Gastroesophageal sphincter (tissue), 3 donors: ENCODE data around the gene ERH.

ENCODE experiments used
- CTCF ChIP-seq, 4 experiments: fragments of 200-600 bp in 2 of 4; fragments of 450-650 bp in 2 of 4; sonication (generic) in 1 of 4; IDR thresholded peaks; one replicate each; pipeline ENCODE4 v1.5.1; 2017 to 2019; ENCODE audit warnings: antibody characterized with exemption in 4 of 4, mild to moderate bottlenecking in 2 of 4, moderate library complexity in 2 of 4
- EP300 ChIP-seq: sonication (generic); formaldehyde crosslinking; IDR thresholded peaks from one replicate; pipeline ENCODE4 v1.6.1; 2017; ENCODE audit warnings: antibody characterized with exemption, mild to moderate bottlenecking
- POLR2A ChIP-seq, 2 donors: fragments of 450-650 bp; IDR thresholded peaks; one replicate each; pipeline ENCODE4 v1.6.1; 2017; ENCODE audit warnings: antibody characterized with exemption in 2 of 2, mild to moderate bottlenecking in 2 of 2, moderate library complexity in 1 of 2
- POLR2AphosphoS5 ChIP-seq: sonication (generic); formaldehyde crosslinking; IDR thresholded peaks from one replicate; pipeline ENCODE4 v1.6.1; 2017; ENCODE audit warnings: antibody characterized with exemption

- no peak for TF ChIP-seq CTCF (IDR thresholded peaks at IDR 0.05)
- no peak for TF ChIP-seq POLR2A (IDR thresholded peaks at IDR 0.05)
- TF ChIP-seq POLR2AphosphoS5, result no peak
- no peak for TF ChIP-seq EP300
Observed at GRCh38 chr14:69354383-69355153, 43.5 kb downstream of the ERH start.
